Mesangial cell (primary cell): ENCODE measurements around the gene MUSTN1. TPM values are rescaled to one million over a fixed set of nuclear protein-coding genes. Genes with fewer than 3 reads are reported as not detected.

Experiments used
- total RNA-seq: library from RNA; depleted of rRNA; stranded (reverse); fragments of >200 nt; gene quantifications from 2 replicates; pipeline ENCODE4 v1.2.3, GENCODE V29; 2015

Gene MUSTN1
- not detected in 2 replicates for total RNA-seq

GRCh38 chr3:52834871-52835501, at the start of gene MUSTN1:
Gene MUSTN1 (minus strand): TSS chr3:52835019. CDS start chr3:52834948, 71 bp downstream.

DNA sequence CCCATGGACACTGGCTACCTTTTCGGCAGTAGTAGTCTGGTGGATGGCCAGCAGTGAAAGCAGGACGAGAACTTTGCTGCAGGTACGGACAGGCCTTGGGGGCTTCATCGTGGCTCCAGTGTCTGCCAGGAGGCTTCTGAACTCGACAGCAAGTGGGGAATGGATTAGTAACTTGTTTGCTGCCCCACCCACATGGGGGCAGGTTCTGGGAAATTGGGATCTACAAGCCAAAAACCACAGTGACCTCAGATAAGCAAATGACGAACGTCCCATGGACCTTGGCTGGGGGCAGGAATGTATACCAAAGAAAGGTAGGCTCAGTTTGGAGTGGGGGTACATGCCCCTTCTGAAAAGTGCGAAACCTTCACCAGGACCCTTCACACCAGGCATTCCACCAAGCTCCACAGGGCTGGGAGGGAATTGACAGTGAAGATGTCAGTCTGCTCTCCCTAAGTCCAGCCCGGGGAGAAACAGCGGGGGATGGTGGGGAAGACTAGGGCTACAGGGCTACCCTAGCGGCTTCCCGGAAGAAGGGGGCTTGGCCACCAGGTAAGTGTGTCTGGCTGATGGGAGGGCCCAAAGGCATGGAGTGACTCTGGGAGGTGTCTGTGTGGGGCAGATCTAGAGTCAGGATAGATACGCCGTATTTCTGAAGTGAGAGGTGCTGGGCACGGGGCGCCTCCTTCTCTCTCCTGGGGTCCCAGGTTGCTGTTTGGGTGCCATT, 4.1 kb downstream of the MUSTN1 start, which contains the start of gene ITIH4:
Gene ITIH4 (minus strand): TSS at position 138 of the 724 bp plus-strand sequence. CDS start 30 bp downstream, at position 108.

GRCh38 chr3:52794612-52795099, 40.2 kb downstream of the MUSTN1 start, which contains the start of gene ITIH3:
Gene ITIH3 (plus strand): TSS chr3:52794796. CDS start chr3:52794804, 8 bp downstream.

Other genes with a start within 250 kb of the MUSTN1 start
- gene PBRM1, start 149.1 kb downstream of the MUSTN1 start, total RNA-seq: 40.6 and 64.9 TPM in 2 replicates
- 31.2 and 48.9 TPM in 2 replicates for gene GNL3, start 149.0 kb downstream of the MUSTN1 start, total RNA-seq
- 56.9 and 76.3 TPM in 2 replicates for gene GLT8D1, start 129.2 kb downstream of the MUSTN1 start, total RNA-seq
- 144 and 166 TPM in 2 replicates for gene SPCS1, start 128.9 kb downstream of the MUSTN1 start, total RNA-seq
- gene NEK4, start 64.1 kb downstream of the MUSTN1 start, total RNA-seq: 11.3 and 12.4 TPM in 2 replicates
- not detected in 2 replicates for gene ITIH1, start 57.4 kb downstream of the MUSTN1 start, total RNA-seq
- 0.38 TPM in 1 of 2 replicates, not detected in the other for gene ITIH3, start 40.2 kb downstream of the MUSTN1 start, total RNA-seq
- 0.63 TPM in 1 of 2 replicates, not detected in the other for gene ITIH4, start 4.3 kb downstream of the MUSTN1 start, total RNA-seq
- gene STIMATE, start 62.5 kb upstream of the MUSTN1 start, total RNA-seq: 13.9 and 15.6 TPM in 2 replicates
- gene SFMBT1, start 211.1 kb upstream of the MUSTN1 start, total RNA-seq: 3.6 and 7.9 TPM in 2 replicates